ENCODE measurements around the gene CPNE7.

The CPNE7 gene

DNA sequence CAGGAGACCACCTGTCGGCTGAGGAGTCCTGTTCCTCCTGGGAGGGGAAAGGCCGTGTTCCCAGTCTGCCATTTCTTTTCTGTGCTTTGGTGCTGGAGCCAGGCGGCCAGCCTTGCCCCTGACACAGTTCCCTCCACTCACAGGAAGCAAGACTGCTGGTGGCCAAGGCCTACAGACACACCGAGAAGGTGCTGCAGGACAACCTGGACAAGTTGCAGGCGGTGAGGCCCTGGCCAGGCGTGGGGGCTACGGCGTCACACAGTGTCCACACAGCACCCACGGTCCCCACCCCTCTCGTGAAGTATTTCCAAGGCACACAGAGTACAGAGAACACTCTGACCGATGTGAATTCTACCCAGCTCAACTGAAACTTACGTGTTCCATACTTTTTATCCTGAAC is 21.2 kb upstream of the CPNE7 start:
- Histone ChIP-seq H3K27ac (ENCODE audit: poor library complexity, severe bottlenecking) (no peak overlapping the region), H3K4me3 (ENCODE audit: severe bottlenecking) (no peak overlapping the region), H3K4me1 (ENCODE audit: insufficient read depth, poor library complexity, severe bottlenecking) (peaks cover 2% of the 10 kb centered on the region), H3K27me3 (ENCODE audit: insufficient read depth, poor library complexity, severe bottlenecking) (no peaks in the 10 kb centered on the region), H3K36me3 (ENCODE audit: low read depth) (peaks cover 68% of the 10 kb centered on the region), H3K9me3 (ENCODE audit: severe bottlenecking) (no peaks in the 10 kb centered on the region)
- no peak for DNase-seq (ENCODE audit: low spot score)
- TF ChIP-seq, protein P1, sequence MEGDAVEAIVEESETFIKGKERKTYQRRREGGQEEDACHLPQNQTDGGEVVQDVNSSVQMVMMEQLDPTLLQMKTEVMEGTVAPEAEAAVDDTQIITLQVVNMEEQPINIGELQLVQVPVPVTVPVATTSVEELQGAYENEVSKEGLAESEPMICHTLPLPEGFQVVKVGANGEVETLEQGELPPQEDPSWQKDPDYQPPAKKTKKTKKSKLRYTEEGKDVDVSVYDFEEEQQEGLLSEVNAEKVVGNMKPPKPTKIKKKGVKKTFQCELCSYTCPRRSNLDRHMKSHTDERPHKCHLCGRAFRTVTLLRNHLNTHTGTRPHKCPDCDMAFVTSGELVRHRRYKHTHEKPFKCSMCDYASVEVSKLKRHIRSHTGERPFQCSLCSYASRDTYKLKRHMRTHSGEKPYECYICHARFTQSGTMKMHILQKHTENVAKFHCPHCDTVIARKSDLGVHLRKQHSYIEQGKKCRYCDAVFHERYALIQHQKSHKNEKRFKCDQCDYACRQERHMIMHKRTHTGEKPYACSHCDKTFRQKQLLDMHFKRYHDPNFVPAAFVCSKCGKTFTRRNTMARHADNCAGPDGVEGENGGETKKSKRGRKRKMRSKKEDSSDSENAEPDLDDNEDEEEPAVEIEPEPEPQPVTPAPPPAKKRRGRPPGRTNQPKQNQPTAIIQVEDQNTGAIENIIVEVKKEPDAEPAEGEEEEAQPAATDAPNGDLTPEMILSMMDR (IDR thresholded peaks at IDR 0.05; ENCODE audit: poor library complexity, severe bottlenecking), result no peak
- no peak for ATAC-seq (ENCODE audit: low read depth)

DNA sequence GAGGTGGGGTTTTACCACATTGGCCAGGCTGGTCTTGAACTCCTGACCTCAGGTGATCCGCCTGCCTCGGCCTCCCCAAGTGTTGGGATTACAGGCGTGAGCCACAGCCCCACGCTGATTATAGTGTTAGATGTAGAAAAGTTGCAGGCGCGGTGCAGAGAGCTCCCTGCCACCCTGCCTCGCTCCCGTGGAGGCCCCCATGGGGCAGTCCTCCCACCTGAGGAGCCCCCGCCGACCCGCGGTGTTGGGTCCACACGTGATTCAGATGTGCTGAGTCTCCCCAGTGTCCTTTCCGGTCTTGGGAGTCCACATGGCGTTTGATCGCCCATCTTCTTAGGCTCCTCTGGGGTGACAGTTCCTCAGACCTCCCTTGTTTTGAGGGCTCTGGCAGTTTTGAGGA is 20.3 kb upstream of the CPNE7 start:
- Histone ChIP-seq H3K4me3 (ENCODE audit: severe bottlenecking) (no peak overlapping the region), H3K4me1 (ENCODE audit: insufficient read depth, poor library complexity, severe bottlenecking) (peaks cover 5% of the 10 kb centered on the region), H3K27ac (ENCODE audit: poor library complexity, severe bottlenecking) (no peak overlapping the region), H3K36me3 (ENCODE audit: low read depth) (peaks cover 60% of the 10 kb centered on the region), H3K9me3 (ENCODE audit: severe bottlenecking) (no peaks in the 10 kb centered on the region), H3K27me3 (ENCODE audit: insufficient read depth, poor library complexity, severe bottlenecking) (no peaks in the 10 kb centered on the region)
- TF ChIP-seq, protein P1 (IDR thresholded peaks at IDR 0.05; ENCODE audit: poor library complexity, severe bottlenecking), result no peak
- ATAC-seq (ENCODE audit: low read depth) (no peak), DNase-seq (ENCODE audit: low spot score) (no peak)

- peaks cover 56% of the 10 kb centered on the region for H3K36me3 ChIP-seq (ENCODE audit: low read depth)
- no peaks in the 10 kb centered on the region for H3K9me3 ChIP-seq (ENCODE audit: severe bottlenecking)
- H3K4me1 ChIP-seq (ENCODE audit: insufficient read depth, poor library complexity, severe bottlenecking), result peaks cover 5% of the 10 kb centered on the region
- no peaks in the 10 kb centered on the region for H3K27me3 ChIP-seq (ENCODE audit: insufficient read depth, poor library complexity, severe bottlenecking)
- H3K27ac ChIP-seq (ENCODE audit: poor library complexity, severe bottlenecking), result no peak overlapping the region
- no peak for DNase-seq (ENCODE audit: low spot score)
- ATAC-seq (ENCODE audit: low read depth), result no peak
- TF ChIP-seq, protein P1 (IDR thresholded peaks at IDR 0.05; ENCODE audit: poor library complexity, severe bottlenecking), result no peak
- H3K4me3 ChIP-seq (ENCODE audit: severe bottlenecking), result no peak overlapping the region
Observed at GRCh38 chr16:89555780-89556179, 19.8 kb upstream of the CPNE7 start.

- ATAC-seq (ENCODE audit: low read depth), result no peak
- peaks cover 5% of the 10 kb centered on the region for H3K4me1 ChIP-seq (ENCODE audit: insufficient read depth, poor library complexity, severe bottlenecking)
- H3K27ac ChIP-seq (ENCODE audit: poor library complexity, severe bottlenecking), result no peak overlapping the region
- H3K27me3 ChIP-seq (ENCODE audit: insufficient read depth, poor library complexity, severe bottlenecking), result no peaks in the 10 kb centered on the region
- H3K36me3 ChIP-seq (ENCODE audit: low read depth), result peaks cover 56% of the 10 kb centered on the region
- TF ChIP-seq, protein P1 (IDR thresholded peaks at IDR 0.05; ENCODE audit: poor library complexity, severe bottlenecking), result peak; percentile 65
- no peaks in the 10 kb centered on the region for H3K9me3 ChIP-seq (ENCODE audit: severe bottlenecking)
- H3K4me3 ChIP-seq (ENCODE audit: severe bottlenecking), result no peak overlapping the region
- no peak for DNase-seq (ENCODE audit: low spot score)
Observed at GRCh38 chr16:89556750-89557689, 18.5 kb upstream of the CPNE7 start.
